ENCODE results near the gene CDK10. TPM values are rescaled to one million over a fixed set of nuclear protein-coding genes. Genes with fewer than 3 reads are reported as not detected.
"Not testable (repeated sequence)": the region's sequence is repeated elsewhere in the genome, so short reads cannot be mapped to it uniquely, and the experiment has no call there.

The CDK10 gene
- total RNA-seq, 1 donor from 2014 or later = 35.4 TPM

DNA sequence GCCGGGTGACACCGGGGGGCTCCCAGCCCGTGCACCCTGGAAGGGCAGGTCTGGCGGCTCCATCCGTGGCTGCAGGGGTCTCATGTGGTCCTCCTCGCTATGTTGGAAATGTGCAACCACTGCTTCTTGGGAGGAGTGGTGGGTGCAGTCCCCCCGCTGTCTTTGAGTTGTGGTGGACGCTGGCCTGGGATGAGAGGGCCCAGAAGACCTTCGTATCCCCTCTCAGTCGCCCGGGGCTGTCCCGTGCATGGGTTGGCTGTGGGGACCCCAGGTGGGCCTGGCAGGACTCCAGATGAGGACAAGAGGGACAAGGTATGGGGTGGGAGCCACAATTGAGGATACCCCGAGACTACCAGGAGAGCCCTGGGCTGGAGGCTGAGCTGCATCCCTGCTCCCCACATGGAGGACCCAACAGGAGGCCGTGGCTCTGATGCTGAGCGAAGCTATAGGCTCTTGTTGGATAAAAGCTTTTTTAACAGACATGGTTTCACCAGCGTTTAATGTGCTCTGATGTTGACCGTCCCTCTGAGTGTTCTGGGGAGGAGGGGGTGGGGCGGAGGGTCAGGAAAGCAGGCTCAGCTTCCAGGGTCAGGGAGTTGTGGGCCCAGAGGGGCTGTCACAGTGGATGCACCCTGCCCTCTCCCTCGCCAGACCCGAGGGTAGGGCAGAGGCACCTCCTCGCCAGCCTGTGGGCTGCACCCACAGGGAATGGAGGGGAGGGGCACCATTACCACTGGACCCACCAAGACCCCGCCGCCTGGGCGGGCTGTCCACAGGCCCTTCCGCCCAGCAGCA, 9.6 kb downstream of the CDK10 start:
- no peak for DNase-seq (ENCODE audit: low spot score)

DNA sequence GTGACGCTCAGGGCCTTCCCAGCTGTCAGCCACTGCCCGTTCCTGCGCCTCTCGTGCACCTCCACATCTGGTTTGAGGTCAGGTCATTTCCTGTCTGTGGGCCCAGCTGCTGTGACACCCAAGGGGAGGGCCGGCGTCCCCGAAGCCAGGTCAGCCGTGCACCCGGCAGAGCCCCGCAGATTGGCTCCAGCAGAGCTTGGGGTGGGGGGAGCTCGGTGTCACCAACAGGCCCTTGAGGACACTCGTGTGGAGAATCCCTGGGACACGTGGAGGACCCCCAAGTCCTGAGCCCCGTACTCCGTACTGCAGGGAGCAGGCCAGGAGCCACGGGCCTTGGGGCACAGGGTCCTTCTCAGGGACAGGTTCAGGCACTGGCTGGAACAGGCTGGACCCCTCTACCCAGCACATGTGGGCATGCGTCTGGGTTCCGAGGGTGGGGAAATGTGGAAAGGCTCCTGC, 10.2 kb downstream of the CDK10 start:
- DNase-seq (ENCODE audit: low spot score) = no peak

DNA sequence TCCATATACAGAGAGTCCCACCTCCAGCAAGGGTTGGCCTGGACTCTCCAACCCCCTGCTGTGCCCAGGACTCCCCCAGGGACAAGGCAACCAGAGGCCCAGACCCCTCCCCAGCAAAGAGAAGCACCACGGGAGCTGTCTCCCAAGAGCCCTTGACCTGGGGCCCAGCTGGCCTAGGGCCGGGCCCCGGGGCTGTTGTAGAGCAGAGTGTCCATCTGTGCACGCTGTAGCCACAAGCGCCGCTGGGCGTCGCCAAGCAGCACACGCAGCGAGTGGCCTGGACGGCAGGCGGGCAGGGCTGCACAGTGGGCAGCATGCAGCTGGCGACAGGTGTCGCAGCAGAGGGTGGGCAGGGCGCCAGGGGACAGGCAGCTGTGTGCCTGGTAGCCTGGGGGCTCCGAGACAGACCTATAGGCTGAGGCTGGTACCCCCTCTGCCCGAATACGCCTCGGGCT, 10.7 kb downstream of the CDK10 start:
- no peak for DNase-seq (ENCODE audit: low spot score)

DNA sequence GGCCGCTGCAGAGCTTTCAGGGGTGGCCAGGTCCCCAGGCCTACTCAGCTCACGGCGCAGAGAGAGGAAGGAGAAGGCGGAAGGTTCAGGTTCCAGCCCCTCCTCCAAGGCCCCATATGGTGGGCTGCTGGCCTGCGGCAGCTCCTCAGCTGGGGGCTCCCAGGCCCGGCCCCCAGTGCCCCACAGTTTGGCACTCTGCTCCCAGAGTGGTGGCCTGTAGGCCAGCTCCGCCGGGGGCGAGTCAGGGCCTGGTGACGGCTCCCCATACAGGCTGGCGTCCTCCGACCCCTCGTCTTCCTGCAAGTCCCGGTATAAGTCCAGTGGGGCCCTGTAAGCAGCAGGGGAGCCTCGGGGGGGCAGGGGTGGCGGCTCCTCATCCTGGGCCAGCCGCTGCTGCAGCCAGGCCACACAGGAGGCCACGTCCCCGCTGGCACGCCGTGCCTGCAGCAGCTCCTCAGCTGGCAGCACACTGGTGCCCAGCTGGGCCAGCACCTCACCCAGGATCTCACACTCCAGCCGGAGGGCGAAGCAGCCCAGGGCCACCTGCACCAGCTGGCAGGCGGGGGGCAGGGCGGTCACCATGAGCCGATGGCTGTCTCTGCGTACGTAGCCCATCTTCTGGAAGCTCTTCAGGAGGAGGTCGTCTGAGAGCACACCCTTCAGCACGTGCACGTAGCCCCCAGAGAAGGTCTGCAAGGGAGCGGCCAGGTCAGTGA, 11.3 kb downstream of the CDK10 start:
- no peak for DNase-seq (ENCODE audit: low spot score)

DNA sequence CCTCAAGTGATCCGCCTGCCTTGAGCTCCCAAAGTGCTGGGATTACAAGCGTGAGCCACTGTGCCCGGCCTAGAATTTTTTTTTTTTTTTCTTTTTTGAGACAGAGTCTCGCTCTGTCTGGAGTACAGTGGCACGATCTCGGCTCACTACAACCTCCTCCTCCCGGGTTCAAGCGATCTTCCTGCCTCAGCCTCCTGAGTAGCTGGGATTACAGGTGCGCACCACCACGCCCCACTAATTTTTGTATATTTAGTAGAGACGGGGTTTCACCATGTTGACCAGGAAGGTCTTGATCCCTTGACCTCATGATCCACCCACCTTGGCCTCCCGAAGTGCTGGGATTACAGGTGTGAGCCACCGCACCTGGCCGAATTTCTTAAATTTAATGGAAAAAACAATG, 12.2 kb downstream of the CDK10 start:
- DNase-seq (ENCODE audit: low spot score) = not testable (repeated sequence)

- DNase-seq (ENCODE audit: low spot score) = not testable (repeated sequence)
These were observed 13.2 kb downstream of the CDK10 start for GRCh38 chr16:89699629-89700099.

DNA sequence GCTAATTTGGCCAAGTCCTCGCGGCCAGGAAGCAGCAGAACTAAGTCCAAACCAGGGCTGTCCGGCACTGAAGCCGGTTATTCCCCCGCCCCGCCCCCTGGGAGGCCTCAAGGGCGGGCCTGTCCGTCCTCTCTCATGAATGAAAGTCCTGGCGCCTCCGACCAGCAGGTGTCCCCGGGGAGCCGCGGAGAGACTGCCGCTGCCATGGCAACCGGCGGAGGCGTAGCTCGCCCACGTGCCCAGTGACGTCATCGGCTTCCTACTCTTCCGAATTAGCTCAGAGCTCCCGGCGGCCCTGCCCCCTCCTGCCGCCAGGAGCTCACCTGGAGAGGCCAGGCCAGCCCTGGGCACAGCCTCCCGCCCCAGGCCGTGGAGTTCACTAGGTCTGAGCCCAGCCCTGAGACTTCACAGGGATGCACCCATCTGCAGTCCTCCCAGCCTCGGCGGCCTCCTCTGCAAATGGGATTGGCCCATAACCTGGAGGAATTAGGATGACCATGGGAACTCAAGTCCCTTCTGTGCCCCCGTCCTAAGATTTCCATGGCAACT, 13.7 kb downstream of the CDK10 start:
- DNase-seq (ENCODE audit: low spot score) = peak; percentile 98

DNA sequence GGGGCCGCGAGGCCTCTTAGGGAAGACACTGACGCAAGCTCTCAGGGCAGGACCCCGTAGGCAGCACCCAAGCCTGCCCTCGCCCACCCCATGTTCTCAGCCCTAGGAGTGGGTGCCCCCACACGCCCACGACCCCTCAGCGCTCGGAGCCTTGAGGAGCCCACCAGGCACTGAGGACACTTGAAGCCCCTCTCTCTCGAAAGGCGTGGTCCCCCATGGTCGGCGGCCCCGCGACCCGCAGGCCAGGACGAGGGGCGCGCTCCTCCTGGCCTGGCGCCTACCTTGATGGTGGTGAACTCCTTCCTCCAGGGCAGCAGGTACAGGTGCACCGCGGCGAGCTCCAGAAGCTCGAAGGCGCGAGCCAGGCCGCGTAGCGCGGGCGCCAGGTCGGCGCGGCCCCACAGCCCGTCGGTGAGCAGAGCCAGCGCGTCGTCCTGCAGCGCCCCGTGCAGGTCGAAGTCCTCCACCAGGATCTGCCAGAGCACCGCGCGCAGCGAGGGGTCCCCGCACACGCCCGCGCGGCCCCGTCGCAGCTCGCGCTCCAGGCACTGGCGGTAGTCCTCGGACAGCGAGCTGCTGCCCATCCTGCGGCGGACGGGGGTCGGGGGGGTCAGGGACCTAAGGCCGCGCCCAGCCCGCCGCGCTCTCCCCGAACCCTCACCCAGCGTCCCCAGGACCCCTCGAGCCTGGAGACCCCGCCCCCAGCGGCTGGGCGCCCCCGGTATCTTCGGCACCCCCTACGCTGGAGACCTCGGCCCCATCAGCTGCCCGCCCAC, 14.3 kb downstream of the CDK10 start:
- DNase-seq (ENCODE audit: low spot score) = peak; percentile 19

DNA sequence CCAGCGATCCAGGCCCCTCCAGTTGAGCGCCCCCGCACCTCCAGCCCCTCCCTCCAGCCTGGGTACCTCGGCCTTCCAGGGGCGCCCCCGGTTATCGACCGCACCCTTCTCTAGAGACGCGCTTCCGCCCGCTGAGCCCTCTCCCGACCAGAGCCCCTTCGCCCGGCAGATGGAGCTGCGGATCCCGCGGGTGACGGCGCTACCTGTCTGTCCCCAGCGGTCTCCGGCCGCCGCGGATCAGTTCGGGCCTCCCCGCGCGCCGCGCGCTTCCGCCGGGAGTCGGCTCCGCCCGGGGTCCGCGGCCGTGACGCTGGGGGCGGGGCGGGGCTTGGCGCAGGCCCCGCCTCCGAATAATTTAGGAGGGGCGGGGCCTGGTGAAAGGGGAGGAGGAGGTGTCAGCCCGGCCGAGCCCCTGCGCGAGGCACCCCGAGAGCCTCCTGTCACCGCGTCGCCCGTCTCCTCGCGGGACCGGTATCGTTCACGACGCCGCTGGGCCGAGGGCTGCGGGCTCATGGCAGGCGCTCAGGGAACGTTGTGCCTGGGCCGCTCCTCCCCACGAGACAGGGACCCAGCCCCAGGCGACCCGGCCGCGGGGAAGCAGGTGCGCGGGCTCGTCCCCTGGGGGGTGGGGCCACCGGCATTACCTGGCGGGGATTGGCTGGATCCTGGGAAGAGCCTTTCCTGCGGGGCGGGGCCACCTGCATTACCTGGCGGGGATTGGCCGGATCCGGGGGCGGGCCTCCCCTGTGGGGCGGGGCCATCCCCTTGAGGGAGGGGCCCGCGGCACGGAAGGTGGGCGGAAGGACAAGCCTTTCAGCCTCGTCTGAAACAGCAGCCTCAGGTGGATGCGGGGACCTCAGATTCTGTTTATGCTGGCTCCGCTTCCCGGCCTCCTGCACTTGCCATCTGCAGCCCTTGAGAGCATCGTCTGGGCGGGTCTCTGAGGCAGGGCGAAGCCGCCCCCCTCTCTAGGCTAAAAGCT, 15.2 kb downstream of the CDK10 start, which contains the start of gene SPATA2L:
Gene SPATA2L, minus strand, starts transcription at position 281 of the 982 bp plus-strand sequence. CDS start 473 bp downstream, outside the sequence.
- DNase-seq (ENCODE audit: low spot score) = peak; percentile 83

DNA sequence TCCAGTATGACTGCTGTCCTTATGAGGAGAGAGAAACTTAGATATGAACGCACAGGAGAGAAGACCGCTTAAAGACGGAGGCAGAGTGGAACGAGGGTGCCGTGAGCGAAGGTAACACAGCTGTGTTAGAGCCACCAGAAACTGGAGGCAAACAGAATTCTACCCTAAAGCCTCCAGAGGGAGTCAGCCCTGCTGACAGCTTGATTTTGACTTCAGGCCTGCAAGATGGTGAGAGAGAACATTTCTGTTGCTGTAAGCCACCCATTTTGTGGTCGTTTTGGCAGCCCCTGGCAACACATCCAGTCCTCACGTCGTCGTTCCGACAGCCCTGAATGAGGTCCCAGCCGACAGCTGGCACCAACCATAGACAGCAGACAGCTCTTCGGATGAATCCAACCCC, 17.8 kb downstream of the CDK10 start:
- no peak for DNase-seq (ENCODE audit: low spot score)

GRCh38 chr16:89705006-89705405, 18.5 kb downstream of the CDK10 start:
- no peak for DNase-seq (ENCODE audit: low spot score)

GRCh38 chr16:89706518-89707260, 20.2 kb downstream of the CDK10 start:
- no peak for DNase-seq (ENCODE audit: low spot score)

DNA sequence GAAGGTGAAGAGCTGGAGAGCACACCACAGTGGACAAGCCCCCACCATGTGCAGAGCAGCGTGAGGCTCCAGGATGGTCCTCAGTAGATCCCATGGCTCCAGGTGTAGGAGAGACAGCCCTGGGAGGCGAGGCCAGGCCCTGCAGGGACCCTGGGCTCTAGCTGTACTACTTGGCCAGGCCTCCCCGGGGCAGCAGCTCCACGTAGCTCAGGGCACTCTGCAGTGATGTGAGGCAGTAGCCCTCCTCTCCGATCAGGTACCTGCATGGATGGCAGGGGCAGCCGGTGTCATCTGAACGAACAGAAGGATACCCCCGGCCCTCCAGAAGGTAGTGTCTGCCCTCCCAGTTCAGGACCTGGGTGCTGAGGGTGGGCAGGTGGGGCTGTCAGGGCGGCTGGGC, 21.2 kb downstream of the CDK10 start:
- no peak for DNase-seq (ENCODE audit: low spot score)

- DNase-seq (ENCODE audit: low spot score) = no peak
These were observed 22.0 kb downstream of the CDK10 start for GRCh38 chr16:89708481-89708931.

DNA sequence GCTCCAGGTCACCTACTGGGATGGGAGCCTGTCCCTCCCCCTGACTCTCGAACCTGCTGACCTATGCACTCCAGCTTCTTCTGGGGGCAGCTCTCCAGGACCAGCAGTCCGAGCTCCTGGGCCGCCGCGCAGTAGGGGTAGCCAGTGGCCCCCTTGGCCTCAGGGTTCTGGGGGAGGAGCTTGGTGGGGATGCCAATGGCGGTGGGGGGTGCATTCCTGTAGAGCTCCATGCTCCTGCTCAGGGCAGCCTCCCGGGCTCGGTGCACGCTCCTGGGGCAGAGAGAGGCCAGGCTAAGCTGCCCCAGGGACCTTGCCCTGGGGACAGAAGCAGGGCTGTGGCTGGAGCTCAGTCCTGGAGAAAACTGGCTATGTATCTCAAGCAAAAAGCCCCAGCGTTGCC, 22.7 kb downstream of the CDK10 start:
- DNase-seq (ENCODE audit: low spot score) = no peak

DNA sequence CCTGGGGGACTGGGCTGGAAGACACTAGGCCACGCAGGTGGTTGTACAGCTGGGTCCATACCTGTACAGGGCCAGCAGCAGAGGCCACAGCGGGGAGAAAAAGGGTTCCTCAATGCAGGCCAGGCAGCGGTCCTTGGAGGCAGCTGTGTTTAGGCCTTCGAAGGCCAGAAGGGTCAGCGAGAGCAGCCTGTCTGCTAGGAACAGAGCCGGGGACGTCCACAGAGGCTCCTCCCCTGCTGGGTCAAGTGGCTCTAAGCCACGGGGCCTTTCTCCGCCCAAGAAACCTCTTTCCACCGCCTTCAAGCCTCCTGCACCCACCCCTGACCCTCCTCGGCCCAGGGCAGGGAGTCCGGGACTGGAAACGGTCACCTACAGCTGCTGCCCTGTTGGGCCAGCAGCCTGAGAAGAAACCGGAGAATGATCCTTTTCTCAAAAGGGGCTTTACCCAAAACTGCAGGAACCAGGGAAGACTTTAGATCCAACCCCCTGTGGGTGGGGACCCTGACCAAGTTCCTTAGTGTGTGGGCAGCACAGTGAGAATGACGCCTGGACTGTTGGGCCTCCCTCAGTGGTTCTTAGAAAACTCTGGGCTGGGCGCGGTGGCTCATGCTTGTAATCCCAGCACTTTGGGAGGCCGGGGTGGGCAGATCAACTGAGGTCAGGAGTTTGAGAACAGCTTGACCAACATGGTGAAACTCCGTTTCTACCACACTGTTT, 23.4 kb downstream of the CDK10 start:
- no peak for DNase-seq (ENCODE audit: low spot score)

GRCh38 chr16:89710709-89711564, 24.4 kb downstream of the CDK10 start:
- DNase-seq (ENCODE audit: low spot score) = no peak
